A549 (cell line): ENCODE data around the gene CCN5.

Source experiments
- CTCF ChIP-seq: fragments of >200 bp; sonication (Bioruptor Twin); formaldehyde crosslinking; IDR thresholded peaks from 3 replicates; pipeline ENCODE4 v1.5.1; 2016
- FOSL2 ChIP-seq, 2 experiments: fragments of 450-650 bp in 1 of 2; fragments of >200 bp in 1 of 2; sonication (Bioruptor Twin) in 1 of 2; formaldehyde crosslinking; IDR thresholded peaks; 2 replicates each; pipeline versions ENCODE4 v1.5.0 to v1.6.1; 2016 to 2020; ENCODE audit warnings: mild to moderate bottlenecking in 1 of 2, moderate library complexity in 1 of 2
- MAX ChIP-seq: IDR thresholded peaks from 2 replicates; pipeline ENCODE4 v1.6.1; 2012

GRCh38 chr20:44681796-44682566 lies 33.2 kb upstream of the CCN5 start:
- TF ChIP-seq CTCF = no peak
- TF ChIP-seq MAX = no peak
- no peak for TF ChIP-seq FOSL2 (IDR thresholded peaks at IDR 0.05)
- no peak for TF ChIP-seq FOSL2 (CRISPR knock-in tag; IDR thresholded peaks at IDR 0.05)
